ENCODE results near the gene ADAM12. TPM values are rescaled to one million over a fixed set of nuclear protein-coding genes. Genes with fewer than 3 reads are reported as not detected.
A peak's percentile ranks its signal among the peaks of the same experiment; 100 is the strongest.

Gene ADAM12
- total and polyA plus RNA-seq, 9 of the 15 experiments (the other 6 are each of a cell fraction or from before 2014, with no cell fraction given), result not detected

DNA sequence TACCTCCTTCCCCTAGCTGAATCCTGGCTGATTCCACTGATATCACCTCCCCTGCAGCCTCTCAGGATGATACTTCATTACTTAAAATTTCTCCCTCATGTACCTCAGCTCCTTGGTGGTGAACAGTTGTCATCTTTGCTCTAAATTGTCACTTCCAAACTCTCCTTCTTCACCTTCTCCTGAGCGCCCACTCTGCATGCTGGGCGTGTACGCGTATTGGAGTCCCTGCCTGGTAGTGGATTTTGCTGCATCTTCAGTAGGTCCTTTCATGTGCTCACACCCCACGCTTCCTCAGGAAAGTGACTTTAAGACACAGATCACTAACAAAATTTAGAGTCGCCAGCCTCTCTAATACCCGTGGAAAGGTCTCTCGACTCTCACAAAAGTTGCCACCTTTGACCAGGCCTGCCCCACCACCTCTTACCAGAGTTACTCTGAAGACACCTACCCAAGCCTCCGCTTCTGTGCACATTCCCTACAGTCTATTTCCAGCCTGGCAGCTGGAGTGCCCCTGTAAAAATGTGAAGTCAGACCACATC is 255.1 kb downstream of the ADAM12 start:
- BruUV-seq (replicated peaks), result no TSS peak
- ChIA-PET POLR2A (no interaction called here), CTCF (ENCODE audit: low intra/inter-chr PET ratio) (no interaction called here)
- H3K9me3 ChIP-seq (replicated peaks; ENCODE audit: control insufficient read depth, insufficient read depth, low read depth, low read length), result no peaks in the 10 kb centered on the region
- in situ Hi-C loops (cut with MboI), result no loop called here
- no peak for ATAC-seq
- no peaks in the 10 kb centered on the region for H3K79me2 ChIP-seq (ENCODE audit: control insufficient read depth, insufficient read depth, low read length)
- H3K9me1 ChIP-seq (ENCODE audit: control insufficient read depth, insufficient read depth, low read length), result no peaks in the 10 kb centered on the region
- no peak overlapping the region for H3K4me3 ChIP-seq
- no peaks in the 10 kb centered on the region for H4K20me1 ChIP-seq (replicated peaks; ENCODE audit: control insufficient read depth, insufficient read depth, low read length)
- H3K4me2 ChIP-seq (ENCODE audit: insufficient read depth, low read length), result no peak overlapping the region
- DNase-seq (ENCODE audit: extremely low read depth in 1 of 4, low spot score in 3 of 4), result no peak
- 17% methylated on average over 8 of the region's 9 CpGs for WGBS (ENCODE audit: insufficient coverage, low coverage, missing lambda C conversion rate)
- no peak overlapping the region for H2AFZ ChIP-seq (ENCODE audit: low read depth, low read length)
- no peaks in the 10 kb centered on the region for H3K4me1 ChIP-seq (replicated peaks in 1 of 2; ENCODE audit: control insufficient read depth in 2 of 2, insufficient read depth in 2 of 2, low read length in 2 of 2)
- no peak overlapping the region for H3K27ac ChIP-seq (ENCODE audit: extremely low read depth, low read depth, low read length)
- intact Hi-C loops (cut with micrococcal nuclease), result no loop called here
- H3K9ac ChIP-seq (ENCODE audit: insufficient read depth in 1 of 2, low read depth in 2 of 2, low read length in 2 of 2), result no peak overlapping the region
- no peak for FAIRE-seq
- H3K27me3 ChIP-seq (ENCODE audit: control insufficient read depth in 2 of 2, insufficient read depth in 2 of 2, low read length in 2 of 2), result peaks cover 0 to 13% of the 10 kb centered on the region in 2 experiments; a peak in 2 of 5 replicates
- no peak for TF ChIP-seq ETV5 (CRISPR knock-in tag; IDR thresholded peaks at IDR 0.05; ENCODE audit: low read depth)
- TF ChIP-seq RNF2 (IDR thresholded peaks at IDR 0.05), result no peak
- TF ChIP-seq SMAD1 (IDR thresholded peaks at IDR 0.05; ENCODE audit: low read depth, low read length, partially characterized antibody), result no peak
- no peak for TF ChIP-seq POLR2A (conservative IDR thresholded peaks at IDR 0.05)
- TF ChIP-seq SAFB2 (IDR thresholded peaks at IDR 0.05; ENCODE audit: borderline replicate concordance, low read depth, low read length, severe bottlenecking), result no peak
- H3K36me3 ChIP-seq (ENCODE audit: control insufficient read depth, insufficient read depth, low read length), result no peaks in the 10 kb centered on the region

DNA sequence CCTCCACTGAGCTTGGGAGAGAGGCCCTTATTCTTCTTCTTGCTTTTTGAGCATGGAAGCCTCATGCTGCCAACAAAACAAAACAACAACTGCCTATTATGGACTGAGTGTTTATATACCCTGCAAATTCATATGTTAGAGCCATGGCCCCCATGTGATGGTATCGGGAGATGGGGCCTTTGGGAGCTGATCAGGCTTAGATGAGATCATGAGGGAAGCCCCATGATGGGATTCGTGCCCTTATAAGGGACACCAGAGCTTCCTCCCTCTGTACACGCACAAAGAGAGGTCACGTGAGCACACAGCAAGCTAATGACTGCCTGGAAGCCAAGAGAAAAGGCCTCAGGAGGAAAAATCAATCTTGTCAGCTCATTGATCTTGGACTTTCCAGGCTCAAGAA is 256.9 kb downstream of the ADAM12 start:
- Histone ChIP-seq H3K9ac (ENCODE audit: insufficient read depth in 1 of 2, low read depth in 2 of 2, low read length in 2 of 2) (no peak overlapping the region), H3K36me3 (ENCODE audit: control insufficient read depth, insufficient read depth, low read length) (no peaks in the 10 kb centered on the region), H3K79me2 (ENCODE audit: control insufficient read depth, insufficient read depth, low read length) (no peaks in the 10 kb centered on the region), H3K9me1 (ENCODE audit: control insufficient read depth, insufficient read depth, low read length) (no peaks in the 10 kb centered on the region), H3K4me1 (replicated peaks in 1 of 2; ENCODE audit: control insufficient read depth in 2 of 2, insufficient read depth in 2 of 2, low read length in 2 of 2) (no peaks in the 10 kb centered on the region), H3K9me3 (replicated peaks; ENCODE audit: control insufficient read depth, insufficient read depth, low read depth, low read length) (no peaks in the 10 kb centered on the region), H3K27me3 (ENCODE audit: control insufficient read depth in 2 of 2, insufficient read depth in 2 of 2, low read length in 2 of 2) (peaks cover 0 to 13% of the 10 kb centered on the region in 2 experiments; a peak in 2 of 5 replicates), H3K4me2 (ENCODE audit: insufficient read depth, low read length) (no peak overlapping the region), H2AFZ (ENCODE audit: low read depth, low read length) (no peak overlapping the region), H3K27ac (ENCODE audit: extremely low read depth, low read depth, low read length) (no peak overlapping the region), H3K4me3 (no peak overlapping the region), H4K20me1 (replicated peaks; ENCODE audit: control insufficient read depth, insufficient read depth, low read length) (no peaks in the 10 kb centered on the region)
- WGBS (ENCODE audit: insufficient coverage, low coverage, missing lambda C conversion rate), result 10% methylated on average over 4 of the region's 4 CpGs
- intact Hi-C loops (cut with micrococcal nuclease) (no loop called here), in situ Hi-C loops (cut with MboI) (no loop called here)
- DNase-seq (ENCODE audit: extremely low read depth in 1 of 4, low spot score in 3 of 4) (no peak), ATAC-seq (no peak), FAIRE-seq (no peak)
- TF ChIP-seq, protein P1, sequence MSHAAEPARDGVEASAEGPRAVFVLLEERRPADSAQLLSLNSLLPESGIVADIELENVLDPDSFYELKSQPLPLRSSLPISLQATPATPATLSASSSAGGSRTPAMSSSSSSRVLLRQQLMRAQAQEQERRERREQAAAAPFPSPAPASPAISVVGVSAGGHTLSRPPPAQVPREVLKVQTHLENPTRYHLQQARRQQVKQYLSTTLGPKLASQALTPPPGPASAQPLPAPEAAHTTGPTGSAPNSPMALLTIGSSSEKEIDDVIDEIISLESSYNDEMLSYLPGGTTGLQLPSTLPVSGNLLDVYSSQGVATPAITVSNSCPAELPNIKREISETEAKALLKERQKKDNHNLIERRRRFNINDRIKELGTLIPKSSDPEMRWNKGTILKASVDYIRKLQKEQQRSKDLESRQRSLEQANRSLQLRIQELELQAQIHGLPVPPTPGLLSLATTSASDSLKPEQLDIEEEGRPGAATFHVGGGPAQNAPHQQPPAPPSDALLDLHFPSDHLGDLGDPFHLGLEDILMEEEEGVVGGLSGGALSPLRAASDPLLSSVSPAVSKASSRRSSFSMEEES (CRISPR knock-in tag; IDR thresholded peaks at IDR 0.05), result peak; percentile 53
- TF ChIP-seq SAP30 (IDR thresholded peaks at IDR 0.05; ENCODE audit: borderline replicate concordance, insufficient read depth, low read depth, low read length, poor library complexity, severe bottlenecking), result no peak
- peak in 1 of 2 experiments; percentile 55; a peak in 1 of 4 replicates for TF ChIP-seq SRF (CRISPR knock-in tag; IDR thresholded peaks at IDR 0.05)
- TF ChIP-seq ZNF699 (CRISPR knock-in tag; IDR thresholded peaks at IDR 0.05; ENCODE audit: insufficient replicate concordance), result no peak
- TF ChIP-seq, protein P2, sequence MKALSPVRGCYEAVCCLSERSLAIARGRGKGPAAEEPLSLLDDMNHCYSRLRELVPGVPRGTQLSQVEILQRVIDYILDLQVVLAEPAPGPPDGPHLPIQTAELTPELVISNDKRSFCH (CRISPR knock-in tag; IDR thresholded peaks at IDR 0.05), result no peak
- TF ChIP-seq, protein P2 (tag; IDR thresholded peaks at IDR 0.05), result no peak
- TF ChIP-seq, protein P3, sequence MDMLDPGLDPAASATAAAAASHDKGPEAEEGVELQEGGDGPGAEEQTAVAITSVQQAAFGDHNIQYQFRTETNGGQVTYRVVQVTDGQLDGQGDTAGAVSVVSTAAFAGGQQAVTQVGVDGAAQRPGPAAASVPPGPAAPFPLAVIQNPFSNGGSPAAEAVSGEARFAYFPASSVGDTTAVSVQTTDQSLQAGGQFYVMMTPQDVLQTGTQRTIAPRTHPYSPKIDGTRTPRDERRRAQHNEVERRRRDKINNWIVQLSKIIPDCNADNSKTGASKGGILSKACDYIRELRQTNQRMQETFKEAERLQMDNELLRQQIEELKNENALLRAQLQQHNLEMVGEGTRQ (CRISPR knock-in tag; IDR thresholded peaks at IDR 0.05), result peak; percentile 56
- no peak for TF ChIP-seq ELF4 (CRISPR knock-in tag; IDR thresholded peaks at IDR 0.05)
- ChIA-PET CTCF (ENCODE audit: low intra/inter-chr PET ratio) (no interaction called here), POLR2A (interaction anchor here (0.6 kb wide), 1 partner anchor 844 kb away, joined by 4 read pairs; no protein-coding TSS in a partner anchor)
- BruUV-seq (replicated peaks), result no TSS peak

All from K562 (cell line).